ENCODE data around the gene CAPN12.

CAPN12 gene

DNA sequence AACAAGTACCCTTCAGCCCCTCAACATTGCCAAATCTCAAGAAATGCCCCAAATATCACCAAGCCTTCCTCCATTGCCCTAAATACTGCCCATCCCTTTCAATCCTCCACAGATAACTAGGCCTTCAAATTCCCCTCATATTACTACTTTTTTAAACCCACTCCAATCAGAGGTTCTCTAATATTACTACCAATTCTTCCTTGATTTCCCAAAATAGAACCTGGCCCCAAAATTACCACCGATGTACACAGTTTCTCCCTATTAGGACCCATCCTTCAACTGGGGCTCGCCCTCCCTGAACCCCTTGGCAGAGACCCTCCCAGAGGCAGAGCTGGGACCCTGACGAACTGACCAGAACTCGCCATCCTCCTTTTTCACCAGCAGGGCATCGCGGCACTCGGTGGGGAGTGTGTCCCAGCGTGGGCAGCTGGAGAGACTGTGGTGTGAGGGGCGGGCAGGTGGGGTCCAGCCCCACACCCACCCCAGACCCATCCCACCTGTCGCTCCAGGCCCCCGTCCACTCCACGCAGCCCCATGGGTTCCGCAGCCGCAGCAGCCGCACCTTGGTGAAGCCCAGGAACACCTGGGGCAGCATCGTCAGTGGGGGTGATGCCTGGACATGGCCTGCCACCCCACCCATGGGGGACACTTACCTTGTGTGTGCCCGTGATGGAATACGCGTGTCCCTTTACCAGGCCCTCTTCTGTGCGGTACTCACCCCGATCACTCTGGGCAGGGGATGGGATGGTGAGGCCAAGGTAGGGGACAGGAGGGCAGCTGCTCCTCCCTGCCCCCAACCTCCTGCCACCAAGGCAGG, 6.1 kb downstream of the CAPN12 start:
- DNase-seq (ENCODE audit: low spot score), result no peak

DNA sequence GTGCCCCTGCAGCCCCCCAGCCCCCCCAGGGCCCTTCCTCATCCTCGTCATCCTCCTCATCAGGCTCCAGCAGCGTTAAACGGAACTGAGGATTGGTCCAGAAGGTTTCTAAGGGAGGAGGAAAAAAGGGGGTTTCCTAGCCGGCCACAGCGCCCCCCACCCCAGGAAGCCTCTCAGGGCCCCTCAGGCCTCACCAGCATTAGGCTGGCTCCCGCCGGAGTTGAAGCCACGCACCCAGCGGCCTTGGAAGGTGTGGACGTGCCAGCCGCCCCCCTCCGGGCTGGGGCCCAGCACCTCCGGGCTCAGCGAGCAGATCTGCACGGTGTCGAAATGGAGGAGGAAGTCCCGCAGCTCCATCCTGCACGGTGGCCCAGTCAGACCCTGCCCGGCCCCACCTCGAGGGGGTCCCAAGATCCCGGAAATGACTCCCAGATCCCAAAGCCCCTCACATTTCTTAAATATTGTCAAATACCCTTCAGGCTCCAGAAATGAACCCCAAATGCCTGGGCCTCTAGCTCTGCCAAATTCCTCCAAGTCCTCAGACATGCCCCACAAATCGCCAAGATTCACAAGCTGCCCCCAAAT, 6.9 kb downstream of the CAPN12 start:
- no peak for DNase-seq (ENCODE audit: low spot score)

DNA sequence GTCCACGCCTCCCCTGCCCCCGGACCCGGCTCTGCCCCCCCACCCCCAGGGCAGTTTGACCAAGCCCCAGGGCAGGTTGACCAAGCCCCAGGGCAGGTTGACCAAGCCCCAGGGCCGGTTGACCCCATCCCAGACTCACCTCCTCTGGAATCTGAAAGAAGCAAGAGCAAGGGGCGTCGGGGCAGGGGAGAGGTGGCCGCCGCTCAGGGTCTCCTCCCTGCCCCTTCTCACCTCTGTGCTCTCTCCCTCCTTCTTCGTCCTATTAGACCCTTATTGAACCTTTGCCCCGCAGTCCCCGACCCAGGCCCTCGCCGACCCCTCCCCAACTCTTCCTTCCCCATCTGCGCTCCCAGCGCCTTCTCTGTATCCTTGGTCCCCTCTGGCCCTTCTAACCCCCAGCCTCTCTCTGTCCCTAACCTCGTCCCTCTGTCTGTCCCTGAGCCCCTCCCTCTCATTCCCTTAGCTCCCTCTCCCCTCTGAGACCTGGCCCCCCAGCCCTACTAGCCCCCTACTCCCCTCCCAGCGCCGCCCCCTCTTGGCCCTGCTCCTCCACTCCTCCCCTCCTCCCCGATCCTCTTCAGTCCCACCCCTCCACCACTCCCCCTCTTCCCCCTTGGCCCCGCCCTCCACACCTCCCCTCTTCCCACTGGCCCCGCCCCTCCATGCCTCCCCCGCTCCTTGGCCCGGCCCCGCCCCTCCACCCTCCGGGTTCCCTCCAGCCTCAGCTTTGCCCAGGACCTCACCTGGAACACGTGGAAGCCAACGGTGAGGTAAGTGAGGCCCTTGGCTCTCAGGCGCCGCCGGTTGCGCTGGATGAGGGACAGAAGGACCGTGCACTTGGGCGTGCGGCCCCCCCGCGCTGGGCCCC, 7.6 kb downstream of the CAPN12 start:
- no peak for DNase-seq (ENCODE audit: low spot score)

DNA sequence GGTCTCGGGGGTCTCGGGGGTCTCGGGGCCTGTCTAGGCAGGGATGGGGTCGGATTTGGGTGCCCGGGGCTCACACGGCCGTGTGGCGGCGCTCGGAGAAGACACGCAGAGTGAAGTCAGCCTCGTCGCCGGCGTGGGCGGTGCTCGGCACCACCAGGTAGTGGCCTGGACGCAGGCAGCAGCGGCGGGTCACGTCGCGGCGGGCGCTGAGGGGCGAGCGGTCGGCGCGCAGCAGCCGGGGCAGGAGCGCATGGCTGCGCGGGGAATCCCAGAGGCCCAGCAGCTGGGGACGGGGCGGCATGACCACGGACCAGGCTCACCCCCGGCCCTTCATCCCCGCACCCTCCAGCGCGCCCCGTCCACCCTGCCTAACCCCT, 8.2 kb downstream of the CAPN12 start:
- DNase-seq (ENCODE audit: low spot score), result no peak

GRCh38 chr19:38735257-38735686, 9.0 kb downstream of the CAPN12 start:
- no peak for DNase-seq (ENCODE audit: low spot score)

DNA sequence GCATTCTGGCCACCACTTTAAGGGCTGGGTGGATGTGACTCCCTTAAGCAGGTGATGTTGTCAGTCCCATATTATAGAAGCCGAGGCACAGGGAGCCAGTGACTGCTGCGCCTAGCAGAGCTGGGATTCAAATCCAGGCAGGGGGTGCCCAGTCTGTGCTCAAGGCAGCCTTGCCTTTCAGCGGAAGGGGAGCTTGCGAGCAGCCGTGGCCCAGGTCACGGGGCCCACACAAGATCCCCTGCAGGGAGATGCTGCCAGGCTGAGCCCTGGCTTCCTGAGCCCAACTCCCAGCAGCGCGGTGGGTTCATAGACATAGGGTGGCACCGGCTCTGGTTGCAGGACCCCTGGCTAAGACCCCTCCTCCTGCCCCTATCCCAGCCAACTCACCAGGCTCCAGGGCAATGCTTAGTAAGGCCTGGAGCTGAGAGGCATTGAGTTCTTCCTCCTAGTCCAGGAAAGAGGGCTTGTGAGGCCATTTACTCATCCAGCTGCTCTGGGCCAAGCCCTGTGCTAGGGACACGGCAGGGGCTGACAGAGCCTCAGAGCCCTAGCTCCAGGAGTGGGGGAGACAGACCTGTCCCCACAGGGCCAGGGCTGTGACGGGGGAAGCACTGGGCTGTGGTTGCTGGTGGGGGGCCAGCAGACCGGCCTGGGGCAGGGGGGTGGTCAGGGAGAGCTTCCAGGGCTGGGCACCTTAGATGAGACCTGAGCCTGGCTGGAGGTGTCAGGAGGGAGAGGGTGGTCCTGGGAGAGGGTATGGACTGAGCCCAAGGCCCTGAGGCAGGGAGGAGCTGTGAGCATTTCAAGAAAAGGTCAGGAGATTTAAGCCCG, 9.6 kb downstream of the CAPN12 start:
- DNase-seq (ENCODE audit: low spot score), result no peak

DNA sequence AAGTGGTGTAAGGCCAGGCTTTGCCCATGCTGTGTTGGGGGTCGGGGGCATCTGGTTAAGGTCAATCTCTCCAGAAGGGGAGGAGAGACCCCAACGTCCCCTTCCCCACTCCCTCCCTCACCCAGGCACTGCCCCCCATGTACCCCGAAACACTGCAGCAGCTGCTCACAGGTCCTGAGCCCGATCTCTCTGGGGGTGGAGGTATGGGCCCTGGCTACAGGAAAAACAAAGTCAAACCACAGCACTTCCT, 10.2 kb downstream of the CAPN12 start:
- DNase-seq (ENCODE audit: low spot score), result no peak

- DNase-seq (ENCODE audit: low spot score), result no peak
Measured at GRCh38 chr19:38733493-38734175, 10.6 kb downstream of the CAPN12 start.

DNA sequence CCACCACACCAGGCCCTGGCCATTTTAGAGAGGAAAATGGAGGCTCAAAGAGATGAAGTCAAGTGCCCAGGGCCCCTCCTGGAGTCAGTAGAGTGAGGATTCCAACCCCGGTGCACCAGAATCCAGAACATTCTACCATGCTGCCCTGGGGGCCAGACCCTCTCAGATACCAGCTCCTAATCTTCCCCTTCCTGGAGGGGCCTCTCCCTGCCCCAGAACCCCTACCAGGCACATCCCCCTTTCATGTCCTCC, 11.1 kb downstream of the CAPN12 start:
- DNase-seq (ENCODE audit: low spot score), result no peak

- no peak for DNase-seq (ENCODE audit: low spot score)
Measured at GRCh38 chr19:38731654-38732301, 12.5 kb downstream of the CAPN12 start.

- DNase-seq (ENCODE audit: low spot score), result no peak
Measured at GRCh38 chr19:38730731-38731589, 13.3 kb downstream of the CAPN12 start.

GRCh38 chr19:38730470-38730730, 13.9 kb downstream of the CAPN12 start:
- DNase-seq (ENCODE audit: low spot score), result no peak

DNA sequence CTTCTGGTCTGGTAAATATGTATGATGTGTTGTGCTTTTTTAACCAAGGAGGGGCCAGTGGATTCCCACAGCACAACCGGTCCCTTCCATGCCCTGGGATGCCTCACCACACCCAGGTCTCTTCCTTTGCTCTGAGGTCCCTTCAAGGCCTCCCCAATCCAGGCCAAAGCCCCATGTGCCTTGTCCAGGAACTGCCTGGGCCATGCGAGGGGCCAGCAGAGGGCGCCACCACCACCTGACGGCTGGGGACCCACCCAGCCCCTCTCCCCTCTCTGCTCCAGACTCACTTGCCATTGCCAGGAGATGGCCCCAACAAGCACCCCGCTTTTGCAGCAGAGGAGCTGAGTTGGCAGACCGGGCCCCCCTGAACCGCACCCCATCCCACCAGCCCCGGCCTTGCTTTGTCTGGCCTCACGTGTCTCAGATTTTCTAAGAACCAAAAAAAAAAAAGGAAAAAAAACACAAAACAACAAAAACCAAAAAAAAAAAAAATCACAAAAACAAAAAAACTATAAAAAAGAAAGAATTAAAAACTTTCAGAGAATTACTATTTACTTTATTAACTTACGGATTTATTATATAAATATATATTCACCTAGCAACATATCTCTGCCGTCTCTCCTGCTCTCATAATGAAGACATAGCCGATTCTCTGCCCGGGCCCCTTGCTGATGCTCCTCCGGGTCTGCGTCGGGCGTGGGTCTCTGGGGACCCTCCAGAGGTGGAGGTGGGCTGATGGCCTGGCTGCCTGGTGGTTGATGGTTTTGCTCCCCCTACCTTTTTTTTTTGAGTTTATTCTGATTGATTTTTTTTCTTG, 14.4 kb downstream of the CAPN12 start:
- no peak for DNase-seq (ENCODE audit: low spot score)

- DNase-seq (ENCODE audit: low spot score), result no peak
Measured at GRCh38 chr19:38728752-38729541, 15.3 kb downstream of the CAPN12 start.

DNA sequence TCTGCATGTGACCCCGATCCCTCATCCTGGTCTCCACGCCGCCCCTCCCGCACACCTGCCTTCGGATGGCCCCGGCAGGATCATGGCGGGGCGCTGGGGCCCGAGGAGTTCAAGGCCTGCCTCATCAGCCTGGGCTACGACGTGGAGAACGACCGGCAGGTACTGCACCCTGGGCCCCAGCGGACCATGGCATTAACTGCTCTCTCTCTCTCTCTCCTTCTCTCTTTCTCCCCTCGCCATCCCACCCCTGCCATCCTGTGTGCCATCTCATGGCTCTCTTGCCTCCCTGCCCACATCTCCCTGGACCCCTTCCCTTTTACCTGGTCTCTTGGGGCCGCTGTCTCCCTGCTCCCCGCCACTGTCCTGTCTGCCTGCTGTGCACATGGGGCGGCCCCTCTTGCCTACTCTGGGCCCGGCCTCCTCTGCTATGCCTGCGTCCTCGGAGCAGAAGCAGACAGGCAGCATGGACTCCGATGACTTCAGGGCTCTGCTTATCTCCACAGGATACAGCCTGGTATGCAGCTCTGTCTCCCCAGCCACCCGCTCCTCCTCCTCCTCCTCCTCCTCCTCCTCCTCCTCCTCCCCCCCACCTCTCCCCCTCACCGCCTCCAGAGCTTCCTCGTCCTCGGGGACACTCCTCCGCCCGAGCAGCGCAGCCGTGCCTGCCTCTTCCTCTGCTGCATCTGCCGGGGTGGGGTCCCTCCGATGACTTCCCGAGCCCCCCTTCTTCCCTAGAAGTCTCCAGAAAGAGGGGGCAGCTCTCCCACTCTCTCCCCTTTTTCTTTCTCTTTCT, 16.2 kb downstream of the CAPN12 start:
- no peak for DNase-seq (ENCODE audit: low spot score)

GRCh38 chr19:38727306-38727867, 16.9 kb downstream of the CAPN12 start:
- DNase-seq (ENCODE audit: low spot score), result no peak

DNA sequence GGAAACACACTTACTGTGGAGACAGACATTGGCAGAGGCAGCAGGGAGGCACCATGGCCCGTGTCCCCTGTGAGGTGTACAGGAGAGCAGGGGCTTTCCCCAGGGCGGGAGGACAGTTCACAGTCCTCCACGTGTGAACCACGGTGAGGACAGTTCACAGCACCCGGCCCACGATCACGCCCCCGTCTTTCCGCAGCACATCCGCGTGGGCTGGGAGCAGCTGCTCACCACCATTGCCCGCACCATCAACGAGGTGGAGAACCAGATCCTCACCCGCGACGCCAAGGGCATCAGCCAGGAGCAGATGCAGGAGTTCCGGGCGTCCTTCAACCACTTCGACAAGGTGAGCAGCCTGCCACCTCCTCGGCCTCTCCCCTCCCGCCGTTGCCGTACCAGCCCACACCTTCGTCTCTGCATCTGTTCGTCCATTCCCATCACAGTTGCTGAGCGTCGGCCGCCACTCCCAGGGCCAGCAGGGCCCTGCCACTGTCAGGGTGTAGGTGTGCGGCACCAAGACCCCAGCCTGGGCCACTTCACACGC, 17.4 kb downstream of the CAPN12 start:
- no peak for DNase-seq (ENCODE audit: low spot score)

DNA sequence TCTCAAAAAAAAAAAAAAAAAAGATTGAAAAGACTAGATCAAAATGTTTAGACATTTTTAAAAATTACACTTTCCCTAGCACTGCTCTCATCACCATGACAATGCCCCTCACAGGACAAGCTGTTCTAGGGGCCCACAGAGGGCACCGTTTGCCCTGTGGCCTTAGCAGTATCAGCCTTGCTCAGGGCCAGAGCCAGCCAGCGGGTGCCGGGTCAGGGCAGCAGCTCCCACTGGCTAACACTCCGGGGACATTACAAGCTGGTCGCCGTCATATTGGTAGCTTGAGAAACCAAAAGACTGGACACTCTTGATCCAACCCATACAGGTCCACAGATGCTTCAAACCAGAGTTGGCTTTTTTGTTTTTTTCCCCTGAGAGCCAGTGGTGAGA, 18.0 kb downstream of the CAPN12 start:
- DNase-seq (ENCODE audit: low spot score), result no peak

All from putamen (tissue), 1 donor.